Adrenal gland (tissue), 5 donors: ENCODE data around the gene SLC35D2.

Source experiments
- CTCF ChIP-seq, 6 experiments: fragments of 450-650 bp in 4 of 6; fragments of 200-600 bp in 2 of 6; sonication (generic) in 1 of 6; IDR thresholded peaks; 1 replicate in 5 of 6; 2 replicates in 1 of 6; pipeline versions ENCODE4 v1.5.1 to v1.8.0; 2016 to 2021; ENCODE audit warnings: antibody characterized with exemption in 6 of 6, mild to moderate bottlenecking in 2 of 6, moderate library complexity in 1 of 6
- POLR2A ChIP-seq, 2 donors: fragments of 450-650 bp; IDR thresholded peaks; one replicate each; pipeline ENCODE4 v1.6.1; 2017; ENCODE audit warnings: antibody characterized with exemption in 2 of 2, mild to moderate bottlenecking in 2 of 2, moderate library complexity in 1 of 2
- donor health status: DM: no; HTN: no; CAD: no.

- TF ChIP-seq CTCF (IDR thresholded peaks at IDR 0.05), result no peak
- no peak for TF ChIP-seq POLR2A (IDR thresholded peaks at IDR 0.05)
Measured at GRCh38 chr9:96400132-96400910, 16.8 kb upstream of the SLC35D2 start.
